HG03442 (cell line): Measurements from ENCODE around the gene CAPN3.

Source experiments
- ATAC-seq: cut with Tn5 transposase; IDR thresholded peaks from one replicate; pipeline ENCODE4 v1.9.1; 2021; ENCODE audit warnings: mild to moderate bottlenecking, moderate library complexity; ENCODE audit not compliant: unreplicated experiment

CAPN3 gene

GRCh38 chr15:42392309-42393024, 33.2 kb downstream of the CAPN3 start:
- ATAC-seq, result no peak

- ATAC-seq, result no peak
These were observed 34.8 kb downstream of the CAPN3 start for GRCh38 chr15:42394106-42394505.

DNA sequence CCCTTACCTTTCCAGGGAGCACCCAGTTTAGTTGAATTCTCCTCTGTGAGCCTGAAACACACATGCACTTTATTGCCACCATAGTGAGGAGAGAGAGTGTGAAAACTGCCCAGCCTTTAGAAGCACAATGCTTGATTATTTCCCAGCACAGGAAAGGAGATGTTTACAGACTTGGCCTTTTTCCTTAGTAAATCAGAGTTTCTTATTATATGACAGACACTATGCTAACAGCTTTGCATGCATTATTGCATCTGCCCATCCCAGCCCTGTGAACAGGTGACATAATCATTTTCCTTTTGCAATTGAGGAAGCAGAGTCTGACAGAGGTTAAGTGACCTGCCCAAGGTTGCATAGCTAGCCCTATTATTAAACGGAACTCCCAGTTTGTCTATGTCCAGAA, 36.5 kb downstream of the CAPN3 start:
- ATAC-seq, result no peak

DNA sequence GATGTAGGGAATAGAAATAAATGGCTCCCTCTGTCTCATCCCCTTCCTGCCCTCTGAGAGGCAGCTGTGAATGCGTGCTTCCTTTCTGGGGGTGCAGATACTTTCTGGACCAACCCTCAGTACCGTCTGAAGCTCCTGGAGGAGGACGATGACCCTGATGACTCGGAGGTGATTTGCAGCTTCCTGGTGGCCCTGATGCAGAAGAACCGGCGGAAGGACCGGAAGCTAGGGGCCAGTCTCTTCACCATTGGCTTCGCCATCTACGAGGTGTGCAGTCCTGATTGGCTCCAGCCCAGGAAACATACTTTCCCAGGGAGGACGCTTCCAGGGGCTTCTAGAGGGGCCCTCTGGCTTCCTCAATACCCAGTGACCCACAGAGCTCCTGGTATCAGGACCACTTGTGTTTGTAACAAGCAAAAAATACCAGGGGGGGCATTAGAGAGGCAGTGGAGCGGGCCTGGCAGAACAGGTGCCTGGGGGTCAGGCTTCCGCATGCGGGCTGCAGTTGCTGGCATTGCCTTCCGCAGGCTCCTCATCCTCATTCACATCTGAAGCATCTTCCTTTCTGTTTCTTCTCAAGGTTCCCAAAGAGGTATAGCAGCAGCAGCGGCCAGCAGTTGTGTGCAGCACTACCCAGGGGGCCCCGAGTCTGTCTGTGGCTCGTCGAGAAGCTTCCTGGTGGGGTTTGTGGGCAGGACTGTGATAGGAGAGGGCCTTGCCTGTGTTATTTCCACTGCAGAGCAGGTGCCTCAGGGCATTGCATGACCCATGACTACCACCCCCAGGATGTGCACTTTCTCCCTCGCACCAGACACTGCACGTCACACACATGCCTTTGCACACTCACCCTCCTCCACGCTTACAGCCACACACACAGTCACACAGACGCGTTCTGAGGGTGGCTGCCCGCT, 42.5 kb downstream of the CAPN3 start:
- ATAC-seq, result no peak

GRCh38 chr15:42402455-42403205, 43.3 kb downstream of the CAPN3 start:
- ATAC-seq, result no peak

- no peak for ATAC-seq
These were observed 44.1 kb downstream of the CAPN3 start for GRCh38 chr15:42403389-42403788.

GRCh38 chr15:42404461-42405235, 45.3 kb downstream of the CAPN3 start:
- no peak for ATAC-seq

- no peak for ATAC-seq
These were observed 46.7 kb downstream of the CAPN3 start for GRCh38 chr15:42405863-42406482.

GRCh38 chr15:42408178-42408577, 48.9 kb downstream of the CAPN3 start:
- no peak for ATAC-seq

DNA sequence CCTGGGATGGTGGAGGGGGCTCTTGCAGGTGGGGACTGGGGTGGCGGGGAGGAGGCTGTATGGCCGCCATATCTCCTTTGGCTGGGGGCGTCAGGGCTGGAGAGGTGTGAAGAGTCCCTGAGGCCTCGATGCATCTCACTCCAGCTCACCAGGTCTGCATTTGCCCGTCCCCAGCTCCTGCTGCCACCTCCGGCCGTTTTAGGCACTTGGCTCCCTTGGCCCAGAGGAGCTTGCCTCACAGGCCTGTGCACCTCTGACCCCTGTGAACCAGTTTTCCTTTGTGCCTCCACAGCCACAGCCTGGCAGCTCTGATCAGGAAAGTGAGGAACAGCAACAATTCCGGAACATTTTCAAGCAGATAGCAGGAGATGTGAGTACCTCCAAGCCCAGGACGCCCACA, 49.7 kb downstream of the CAPN3 start:
- no peak for ATAC-seq

- no peak for ATAC-seq
These were observed 52.6 kb downstream of the CAPN3 start for GRCh38 chr15:42411884-42412283.

- no peak for ATAC-seq
These were observed 54.6 kb downstream of the CAPN3 start for GRCh38 chr15:42413920-42414319.

GRCh38 chr15:42419369-42419768, 60.1 kb downstream of the CAPN3 start:
- no peak for ATAC-seq

DNA sequence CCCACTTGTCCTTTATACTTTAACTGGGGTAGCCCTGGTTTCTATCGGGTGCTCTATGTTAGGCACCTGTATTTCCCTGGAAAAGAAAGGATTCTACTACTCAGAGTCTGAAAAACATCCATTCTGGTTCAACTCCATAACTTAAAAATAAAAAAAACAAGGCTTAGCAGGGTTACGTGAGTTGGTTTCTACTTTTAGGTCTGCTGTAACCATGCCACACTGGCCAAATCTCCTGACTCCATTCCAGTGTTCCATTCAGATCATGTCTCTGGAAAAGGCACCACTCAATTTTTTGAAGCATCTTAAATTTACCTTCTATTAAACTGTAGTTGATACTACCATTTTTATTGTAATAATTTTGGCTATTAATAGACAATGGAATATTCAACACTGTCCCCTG, 62.1 kb downstream of the CAPN3 start:
- no peak for ATAC-seq

DNA sequence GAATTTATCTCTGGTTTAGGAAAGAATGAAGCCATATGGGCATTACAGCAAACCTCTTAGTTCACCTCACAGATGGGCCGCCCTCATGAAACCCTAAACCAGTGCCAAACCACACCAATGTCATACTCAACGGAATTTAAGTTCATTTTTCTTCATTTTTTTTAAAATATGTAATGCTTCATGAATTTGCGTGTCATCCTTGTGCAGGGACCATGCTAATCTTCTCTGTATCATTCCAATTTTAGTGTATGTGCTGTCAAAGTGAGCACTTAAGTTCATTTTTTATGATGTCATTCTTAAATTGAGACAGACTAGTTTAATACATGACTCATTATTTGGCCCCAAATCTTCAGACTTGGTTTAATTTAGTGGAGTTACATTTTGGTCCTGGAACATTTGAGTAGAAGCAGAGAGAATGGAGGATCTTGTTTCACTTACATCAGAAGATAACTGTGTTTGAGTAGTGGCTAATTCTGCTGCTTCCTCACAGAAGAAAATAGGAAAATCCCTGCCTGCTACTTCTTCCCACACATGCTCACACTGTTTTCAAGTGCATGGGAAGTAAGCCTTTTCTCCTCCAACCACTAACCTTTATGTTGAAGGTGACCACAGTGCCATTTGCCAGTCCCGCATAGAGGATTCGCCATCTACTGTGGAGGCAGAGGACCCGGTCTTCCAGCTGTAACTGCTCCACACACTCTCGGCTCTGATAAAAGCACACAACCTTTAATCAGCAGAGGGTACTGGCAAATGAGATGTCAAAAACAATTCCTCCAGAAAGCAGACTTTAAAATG, 68.3 kb downstream of the CAPN3 start:
- ATAC-seq, result no peak

GRCh38 chr15:42444415-42445063, 85.2 kb downstream of the CAPN3 start:
- ATAC-seq, result no peak

DNA sequence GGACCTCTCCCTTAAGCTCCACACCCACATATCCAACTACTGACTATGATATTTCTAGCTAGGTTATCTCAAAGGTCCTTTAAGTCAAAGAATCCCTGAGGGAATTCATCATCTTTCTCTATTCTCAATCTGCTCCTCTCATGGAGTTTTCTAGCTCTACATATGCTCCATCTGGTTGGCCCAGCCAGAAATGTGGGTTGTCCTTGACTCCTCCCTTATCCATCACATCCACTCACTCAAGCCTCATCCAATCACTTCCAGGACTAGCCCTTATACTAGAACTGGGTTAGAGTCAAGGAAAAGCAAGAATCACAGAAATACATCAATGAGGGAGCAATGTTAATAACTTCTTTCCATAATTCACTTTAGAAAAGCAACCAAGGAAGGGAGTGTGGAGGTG, 86.2 kb downstream of the CAPN3 start:
- ATAC-seq, result no peak

GRCh38 chr15:42447599-42447998, 88.3 kb downstream of the CAPN3 start:
- no peak for ATAC-seq

DNA sequence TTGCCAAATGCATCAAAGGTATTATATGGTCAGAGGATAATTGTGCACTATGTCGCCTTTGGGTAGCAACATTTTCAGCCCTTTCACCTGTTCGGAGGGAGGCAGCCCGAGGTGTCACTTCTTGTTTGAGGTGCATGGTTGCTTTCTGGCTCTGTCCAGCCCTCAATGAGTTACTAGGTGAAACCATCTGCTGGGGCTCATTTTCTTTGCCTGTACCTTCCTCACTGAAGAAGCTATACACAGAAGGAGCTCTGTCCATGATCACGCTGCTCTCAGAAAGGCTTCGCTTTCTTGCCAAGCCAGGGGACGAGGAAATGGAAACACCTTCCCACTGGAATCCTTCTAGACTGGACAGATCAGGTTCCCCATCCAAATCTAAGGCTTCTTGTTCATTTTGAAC, 89.0 kb downstream of the CAPN3 start:
- ATAC-seq, result no peak
